MM.1S (cell line): ENCODE data around the gene OBSCN.

ENCODE experiments used
- CTCF ChIP-seq: fragments of 300-600 bp; sonication (generic); IDR thresholded peaks from 2 replicates; pipeline ENCODE4 v1.5.1; 2016; ENCODE audit warnings: antibody characterized with exemption, low read length, mixed read lengths
- EZH2 ChIP-seq: fragments of 300-600 bp; sonication (generic); optimal IDR thresholded peaks from 2 replicates; pipeline ENCODE3; 2017; ENCODE audit warnings: low read depth, mild to moderate bottlenecking, antibody characterized with exemption, low read length, mixed read lengths

GRCh38 chr1:228222548-228222947 is 14.7 kb downstream of the OBSCN start:
- no peak for TF ChIP-seq CTCF
- TF ChIP-seq EZH2 = no peak
